Amniotic epithelial cell (primary cell): ENCODE measurements around the gene PRSS33.

ENCODE experiments used
- DNase-seq: peaks from one replicate; pipeline ENCODE4 v3.0.0-alpha.2; 2010; ENCODE audit warnings: low read depth

Gene PRSS33

GRCh38 chr16:2787406-2787805, at the start of gene PRSS33:
Gene PRSS33, minus strand, starts transcription at chr16:2787560. Its CDS starts 1,013 bp downstream, at chr16:2786547.
- DNase-seq = no peak

GRCh38 chr16:2836646-2837508, 49.5 kb upstream of the PRSS33 start:
- no peak for DNase-seq

- peak; percentile 93 for DNase-seq
These were observed 48.5 kb upstream of the PRSS33 start for GRCh38 chr16:2835638-2836493.

- DNase-seq = no peak
These were observed 47.6 kb upstream of the PRSS33 start for GRCh38 chr16:2834968-2835367.

- no peak for DNase-seq
These were observed 46.4 kb upstream of the PRSS33 start for GRCh38 chr16:2833776-2834175.

GRCh38 chr16:2831203-2831602, 43.8 kb upstream of the PRSS33 start:
- DNase-seq = no peak

GRCh38 chr16:2830355-2830695, 43.0 kb upstream of the PRSS33 start:
- DNase-seq = no peak

- no peak for DNase-seq
These were observed 42.4 kb upstream of the PRSS33 start, which contains the start of gene ZG16B for GRCh38 chr16:2829501-2830354. Gene ZG16B, plus strand, starts transcription at chr16:2830303. Its CDS starts 139 bp downstream, at chr16:2830442.

- DNase-seq = no peak
These were observed 41.6 kb upstream of the PRSS33 start for GRCh38 chr16:2828876-2829430.

GRCh38 chr16:2828521-2828840, 41.1 kb upstream of the PRSS33 start:
- DNase-seq = no peak

GRCh38 chr16:2827831-2828520, 40.6 kb upstream of the PRSS33 start:
- DNase-seq = no peak

- no peak for DNase-seq
These were observed 40.0 kb upstream of the PRSS33 start for GRCh38 chr16:2827374-2827791.

GRCh38 chr16:2826591-2827373, 39.4 kb upstream of the PRSS33 start:
- DNase-seq = no peak

GRCh38 chr16:2825906-2826305, 38.5 kb upstream of the PRSS33 start:
- DNase-seq = no peak

GRCh38 chr16:2825049-2825742, 37.8 kb upstream of the PRSS33 start:
- no peak for DNase-seq

GRCh38 chr16:2824626-2825025, 37.3 kb upstream of the PRSS33 start:
- DNase-seq = no peak

GRCh38 chr16:2822496-2822895, 35.1 kb upstream of the PRSS33 start:
- no peak for DNase-seq

GRCh38 chr16:2822158-2822495, 34.8 kb upstream of the PRSS33 start:
- DNase-seq = no peak

GRCh38 chr16:2821487-2822157, 34.3 kb upstream of the PRSS33 start:
- DNase-seq = no peak
